ENCODE measurements around the gene LCE3E. TPM values are rescaled to one million over a fixed set of nuclear protein-coding genes. Genes with fewer than 3 reads are reported as not detected.

Gene LCE3E
- total and polyA plus RNA-seq, 4 experiments from 2014 or later, result not detected

DNA sequence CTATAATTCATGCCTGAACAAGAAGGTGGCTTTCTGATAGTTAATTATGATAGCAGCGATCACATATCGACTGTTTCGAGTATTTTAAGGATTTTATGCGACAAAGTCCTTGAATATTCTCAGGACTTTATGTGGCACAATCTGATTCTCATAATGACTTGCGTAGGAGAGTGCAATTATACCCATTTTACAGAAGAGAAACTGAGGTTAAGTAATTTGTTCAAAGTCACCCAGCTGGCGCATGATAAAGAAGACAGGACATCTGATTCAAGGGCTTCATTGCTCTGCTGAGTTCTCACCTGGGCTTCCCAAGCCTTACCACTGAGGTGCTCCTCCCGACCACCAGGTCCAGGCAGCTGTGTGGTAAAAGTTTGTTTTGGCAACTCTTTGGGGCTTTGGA, 50.5 kb downstream of the LCE3E start:
- Mint-ChIP-seq H3K27me3 (peaks cover 41 to 44% of the 10 kb centered on the region in 2 donors), H3K27ac (no peak overlapping the region), H3K4me1 (peaks cover 4 to 11% (median 6%) of the 10 kb centered on the region in 4 donors), H3K9me3 (peaks cover 0 to 3% (median 0%) of the 10 kb centered on the region in 8 donors), H3K36me3 (no peaks in the 10 kb centered on the region), H3K4me3 (no peak overlapping the region)
- no peak for DNase-seq
- Histone ChIP-seq H3K27me3 (ENCODE audit: insufficient read depth, low read length) (peaks cover 30% of the 10 kb centered on the region), H3K4me3 (ENCODE audit: low read length in 2 of 2) (no peak overlapping the region), H3K9me3 (ENCODE audit: control insufficient read depth in 1 of 2, low read length in 2 of 2) (no peaks in the 10 kb centered on the region), H3K36me3 (ENCODE audit: insufficient read depth, low read length) (no peaks in the 10 kb centered on the region), H3K27ac (ENCODE audit: low read depth, low read length) (no peak overlapping the region), H3K4me1 (ENCODE audit: insufficient read depth, low read length) (no peaks in the 10 kb centered on the region)
- POLR2A ChIA-PET (ENCODE audit: partially characterized antibody), result no interaction called here
- intact Hi-C loops (cut with micrococcal nuclease), result no loop called here
- CTCF ChIA-PET (ENCODE audit: partially characterized antibody), result no interaction called here

Other genes with a start within 250 kb of the LCE3E start
- gene FLG, start 241.5 kb downstream of the LCE3E start, total RNA-seq, result not detected
- gene FLG, start 241.5 kb downstream of the LCE3E start, polyA plus RNA-seq, result not detected
- not detected for gene FLG2, start 206.8 kb downstream of the LCE3E start, total RNA-seq
- not detected for gene FLG2, start 206.8 kb downstream of the LCE3E start, polyA plus RNA-seq
- not detected for gene CRNN, start 152.5 kb downstream of the LCE3E start, total RNA-seq
- gene CRNN, start 152.5 kb downstream of the LCE3E start, polyA plus RNA-seq, result not detected
- gene LCE5A, start 56.0 kb downstream of the LCE3E start, total RNA-seq, result not detected
- not detected for gene LCE5A, start 56.0 kb downstream of the LCE3E start, polyA plus RNA-seq
- gene CRCT1, start 52.3 kb downstream of the LCE3E start, total RNA-seq, result not detected
- gene CRCT1, start 52.3 kb downstream of the LCE3E start, polyA plus RNA-seq, result not detected
- gene LCE3D, start 13.7 kb upstream of the LCE3E start, total RNA-seq, result not detected
- not detected for gene LCE3D, start 13.7 kb upstream of the LCE3E start, polyA plus RNA-seq
- not detected for gene LCE3C, start 33.5 kb upstream of the LCE3E start, total RNA-seq
- not detected for gene LCE3C, start 33.5 kb upstream of the LCE3E start, polyA plus RNA-seq
- not detected for gene LCE3B, start 47.0 kb upstream of the LCE3E start, total RNA-seq
- gene LCE3B, start 47.0 kb upstream of the LCE3E start, polyA plus RNA-seq, result not detected
- gene LCE3A, start 56.3 kb upstream of the LCE3E start, total RNA-seq, result not detected
- not detected for gene LCE3A, start 56.3 kb upstream of the LCE3E start, polyA plus RNA-seq
- gene LCE2D, start 96.6 kb upstream of the LCE3E start, total RNA-seq, result not detected
- gene LCE2D, start 96.6 kb upstream of the LCE3E start, polyA plus RNA-seq, result not detected
- gene LCE2C, start 108.5 kb upstream of the LCE3E start, total RNA-seq, result not detected
- not detected for gene LCE2C, start 108.5 kb upstream of the LCE3E start, polyA plus RNA-seq
- not detected for gene LCE2B, start 119.3 kb upstream of the LCE3E start, total RNA-seq
- not detected for gene LCE2B, start 119.3 kb upstream of the LCE3E start, polyA plus RNA-seq
- not detected for gene LCE2A, start 131.6 kb upstream of the LCE3E start, total RNA-seq
- not detected for gene LCE2A, start 131.6 kb upstream of the LCE3E start, polyA plus RNA-seq
- gene LCE4A, start 141.4 kb upstream of the LCE3E start, total RNA-seq, result not detected
- gene LCE4A, start 141.4 kb upstream of the LCE3E start, polyA plus RNA-seq, result not detected
- not detected for gene KPRP, start 191.2 kb upstream of the LCE3E start, total RNA-seq
- not detected for gene KPRP, start 191.2 kb upstream of the LCE3E start, polyA plus RNA-seq
- not detected for gene LCE1F, start 208.4 kb upstream of the LCE3E start, total RNA-seq
- gene LCE1F, start 208.4 kb upstream of the LCE3E start, polyA plus RNA-seq, result not detected
- gene LCE1E, start 219.5 kb upstream of the LCE3E start, total RNA-seq, result not detected
- gene LCE1E, start 219.5 kb upstream of the LCE3E start, polyA plus RNA-seq, result not detected
- not detected for gene LCE1D, start 229.9 kb upstream of the LCE3E start, total RNA-seq
- gene LCE1D, start 229.9 kb upstream of the LCE3E start, polyA plus RNA-seq, result not detected
- gene LCE1C, start 239.9 kb upstream of the LCE3E start, total RNA-seq, result not detected
- not detected for gene LCE1C, start 239.9 kb upstream of the LCE3E start, polyA plus RNA-seq
- gene LCE1B, start 245.2 kb upstream of the LCE3E start, total RNA-seq, result not detected
- gene LCE1B, start 245.2 kb upstream of the LCE3E start, polyA plus RNA-seq, result not detected